Activated CD4-positive, alpha-beta memory T cell treated with anti-CD3 and anti-CD28 coated beads, Interleukin-2, amount 10 ng/mL, durations not matched to agents 7 days and 5 days (primary cell): Measurements from ENCODE around the gene ACHE. TPM values are rescaled to one million over a fixed set of nuclear protein-coding genes. Genes with fewer than 3 reads are reported as not detected.
"Not testable (repeated sequence)": the region's sequence is repeated elsewhere in the genome, so short reads cannot be mapped to it uniquely, and the experiment has no call there.

Experiments
- CTCF ChIA-PET: fragments of 350-600 bp; sonication (Branson Sonifier 250); formaldehyde crosslinking; loops from one replicate; lab custom pipeline; 2021; ENCODE audit warnings: antibody characterized with exemption, inconsistent platforms; lab: Charles Lee
- POLR2A ChIA-PET: fragments of 350-600 bp; sonication (Branson Sonifier 250); formaldehyde crosslinking; loops from one replicate; lab custom pipeline; 2021; ENCODE audit warnings: antibody characterized with exemption; lab: Charles Lee
- DNase-seq: peaks from one replicate; pipeline ENCODE4 v3.0.0-alpha.2; 2020
- H3K27ac Mint-ChIP-seq: one replicate; pipeline ENCODE4 v1.8.0; 2021; ENCODE audit warnings: mild to moderate bottlenecking, mixed read lengths
- H3K27me3 Mint-ChIP-seq: one replicate; pipeline ENCODE4 v1.8.0; 2021; ENCODE audit warnings: mixed read lengths
- H3K36me3 Mint-ChIP-seq: one replicate; pipeline ENCODE4 v1.8.0; 2021; ENCODE audit warnings: low read depth, mixed read lengths
- H3K4me1 Mint-ChIP-seq: one replicate; pipeline ENCODE4 v1.8.0; 2021; ENCODE audit warnings: mixed read lengths
- H3K4me3 Mint-ChIP-seq: one replicate; pipeline ENCODE4 v1.8.0; 2021; ENCODE audit warnings: mild to moderate bottlenecking, mixed read lengths
- H3K9me3 Mint-ChIP-seq: one replicate; pipeline ENCODE4 v1.8.0; 2021; ENCODE audit warnings: mixed read lengths
- total RNA-seq, 2 experiments: library from RNA; stranded (reverse); gene quantifications; one replicate each; pipeline ENCODE4 v1.2.3, GENCODE V29; 2021

ACHE gene
- total RNA-seq: under 1 TPM in 1 of 2 experiments, not detected in 1; 0.13 TPM

DNA sequence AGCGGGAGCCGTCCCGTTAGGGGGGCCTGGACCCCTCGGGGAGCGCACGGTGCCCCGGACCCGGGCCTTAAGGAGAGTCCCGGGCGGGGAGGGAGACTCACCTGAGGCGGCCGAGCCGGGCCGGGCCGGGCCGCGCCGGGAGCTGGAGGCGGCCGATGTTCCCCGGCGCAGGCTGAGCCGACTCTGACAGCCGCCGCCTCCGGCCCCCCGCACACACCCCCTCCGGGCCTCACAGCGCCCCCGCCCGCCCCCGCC is at the start of gene ACHE:
Gene ACHE (minus strand): TSS at position 188 of the 255 bp plus-strand sequence. CDS start 1,656 bp downstream, outside the sequence.
- H3K27me3 Mint-ChIP-seq: peaks cover 55% of the 10 kb centered on the region
- H3K4me1 Mint-ChIP-seq: peaks cover 18% of the 10 kb centered on the region
- no peaks in the 10 kb centered on the region for H3K36me3 Mint-ChIP-seq
- no peak for DNase-seq
- H3K9me3 Mint-ChIP-seq: no peaks in the 10 kb centered on the region
- ChIA-PET CTCF (interaction anchor here (0.6 to 2.5 kb wide), 2 partner anchors 166 to 181 kb away, joined by 4 to 12 read pairs; no protein-coding TSS in a partner anchor), POLR2A (no interaction called here)
- no peak within 1 kb of the TSS for H3K27ac Mint-ChIP-seq
- peak within 1 kb of the TSS; percentile 47 for H3K4me3 Mint-ChIP-seq

DNA sequence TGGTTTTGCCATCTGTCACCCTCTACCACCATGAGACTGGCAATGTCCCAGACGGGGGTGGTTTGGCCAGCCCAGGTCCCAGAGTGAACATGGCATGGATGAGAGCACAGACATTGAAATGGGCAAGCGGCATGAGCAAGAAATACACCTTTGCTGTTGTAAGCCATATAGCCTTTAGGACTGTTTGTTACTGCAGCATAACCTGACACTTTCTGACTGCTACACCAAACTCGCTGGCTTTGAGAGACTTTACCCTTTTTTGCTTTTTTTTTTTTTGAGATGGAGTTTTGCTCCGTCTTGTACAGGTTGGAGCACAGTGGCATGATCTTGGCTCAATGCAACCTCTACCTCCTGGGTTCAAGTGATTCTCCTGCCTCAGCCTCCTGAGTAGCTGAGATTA is 48.5 kb upstream of the ACHE start:
- POLR2A ChIA-PET: no interaction called here
- CTCF ChIA-PET: no interaction called here

DNA sequence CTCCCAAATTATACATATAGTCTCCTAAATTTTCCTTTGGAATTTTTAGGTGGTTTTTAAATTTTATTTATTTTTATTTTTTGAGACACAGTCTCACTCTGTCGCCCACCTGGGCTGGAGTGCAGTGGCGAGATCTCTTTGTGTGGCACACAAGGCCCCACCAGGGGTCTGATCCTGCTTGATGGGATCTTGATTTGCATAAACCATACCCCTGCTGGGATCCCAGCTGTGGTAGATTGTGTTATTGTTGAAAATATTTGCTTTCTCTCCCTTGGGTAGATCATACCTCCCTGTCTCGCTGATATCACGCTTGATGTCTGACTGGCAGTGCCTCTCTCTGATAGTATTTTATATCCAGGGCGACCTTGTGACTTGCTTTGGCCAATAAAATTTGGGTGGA is 48.0 kb upstream of the ACHE start:
- no peaks in the 10 kb centered on the region for H3K4me1 Mint-ChIP-seq
- H3K27me3 Mint-ChIP-seq: peaks cover 9% of the 10 kb centered on the region
- no peaks in the 10 kb centered on the region for H3K36me3 Mint-ChIP-seq
- no peaks in the 10 kb centered on the region for H3K9me3 Mint-ChIP-seq
- POLR2A ChIA-PET: no interaction called here
- no peak for DNase-seq
- no peak overlapping the region for H3K4me3 Mint-ChIP-seq
- CTCF ChIA-PET: no interaction called here
- no peak overlapping the region for H3K27ac Mint-ChIP-seq

More for the DNA sequence above, 48.5 kb upstream of the ACHE start:
- Mint-ChIP-seq H3K27ac (no peak overlapping the region), H3K27me3 (peaks cover 11% of the 10 kb centered on the region), H3K36me3 (no peaks in the 10 kb centered on the region), H3K4me3 (no peak overlapping the region), H3K9me3 (no peaks in the 10 kb centered on the region), H3K4me1 (no peaks in the 10 kb centered on the region)
- DNase-seq: no peak

DNA sequence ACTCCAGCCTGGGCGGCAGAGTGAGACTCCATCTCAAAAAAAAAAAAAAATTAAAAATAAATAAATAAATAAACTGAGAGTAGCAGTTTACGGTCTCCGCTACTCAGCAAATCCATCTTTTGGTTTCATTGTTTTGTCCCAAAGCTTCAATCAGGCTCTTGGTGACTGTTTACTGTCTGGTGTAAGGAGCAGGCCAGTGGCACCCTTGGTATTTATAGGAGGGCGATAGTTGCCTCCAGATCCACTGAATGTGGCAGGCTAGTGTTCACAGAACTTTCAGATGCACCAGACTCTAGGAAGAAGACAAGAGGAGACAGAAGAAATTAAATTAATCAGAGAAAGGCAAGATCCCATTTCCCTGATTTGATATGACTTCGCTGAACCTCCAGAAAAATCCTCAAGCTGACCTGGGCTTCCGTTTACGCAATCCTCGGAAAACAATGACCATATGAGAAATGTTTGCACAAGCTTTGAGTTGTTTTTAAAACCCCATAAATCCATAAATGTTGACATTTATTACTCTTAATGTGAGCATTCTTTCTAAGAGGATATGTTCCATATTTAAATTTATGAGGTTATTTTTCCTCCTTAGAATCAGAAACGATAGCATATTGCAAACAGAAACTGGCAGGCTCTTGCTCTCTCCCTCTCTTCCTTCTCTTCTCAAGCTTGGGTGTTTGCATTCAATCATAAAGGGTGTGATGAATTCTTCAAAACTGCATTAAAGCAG is 46.5 kb upstream of the ACHE start:
- Mint-ChIP-seq H3K27ac (no peak overlapping the region), H3K9me3 (no peaks in the 10 kb centered on the region)
- no peak for DNase-seq

DNA sequence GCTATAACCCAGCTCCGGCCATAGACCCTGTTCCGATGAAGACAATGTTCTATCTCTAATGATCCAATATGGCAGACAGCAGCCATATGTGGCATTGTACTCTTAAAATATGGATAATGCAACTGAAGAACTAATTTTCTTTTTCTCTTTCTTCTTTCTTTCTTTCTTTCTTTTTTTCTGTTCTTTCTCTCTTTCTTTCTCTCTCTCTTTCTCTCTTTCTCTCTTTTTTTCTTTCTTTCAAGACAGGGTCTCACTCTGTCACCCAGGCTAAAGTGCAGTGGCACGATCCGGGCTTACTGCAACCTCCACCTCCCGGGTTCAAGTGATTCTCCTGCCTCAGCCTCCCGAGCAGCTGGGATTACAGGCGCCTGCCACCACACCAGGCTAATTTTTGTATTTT is 40.5 kb upstream of the ACHE start:
- POLR2A ChIA-PET, H3K4me1 Mint-ChIP-seq, H3K27me3 Mint-ChIP-seq, H3K36me3 Mint-ChIP-seq, H3K9me3 Mint-ChIP-seq, H3K27ac Mint-ChIP-seq, DNase-seq, CTCF ChIA-PET, H3K4me3 Mint-ChIP-seq: not testable (repeated sequence)

More for the DNA sequence above, 46.5 kb upstream of the ACHE start:
- Mint-ChIP-seq H3K36me3 (no peaks in the 10 kb centered on the region), H3K27me3 (peaks cover 10% of the 10 kb centered on the region), H3K4me3 (no peak overlapping the region), H3K4me1 (no peaks in the 10 kb centered on the region)
- ChIA-PET CTCF (no interaction called here), POLR2A (interaction anchor here (0.9 kb wide), 1 partner anchor 40 kb away, joined by 3 read pairs; no protein-coding TSS in a partner anchor)

DNA sequence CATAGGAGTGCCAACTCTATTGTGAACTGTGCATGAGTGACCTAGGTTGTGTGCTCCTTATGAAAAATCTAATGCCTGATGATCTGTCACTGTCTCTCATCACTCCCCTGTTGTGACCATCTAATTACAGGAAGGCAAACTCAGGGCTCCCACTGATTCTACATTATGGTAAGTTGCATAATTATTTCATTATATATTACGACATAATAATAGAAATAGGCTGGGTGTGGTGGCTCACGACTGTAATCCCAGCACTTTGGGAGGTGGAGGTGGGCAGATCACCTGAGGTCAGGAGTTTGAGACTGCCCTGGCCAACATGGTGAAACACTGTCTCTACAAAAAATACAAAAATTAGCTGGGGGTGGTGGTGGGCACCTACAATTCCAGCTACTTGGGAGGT is 39.7 kb upstream of the ACHE start:
- H3K4me3 Mint-ChIP-seq, DNase-seq, H3K27me3 Mint-ChIP-seq, POLR2A ChIA-PET, H3K27ac Mint-ChIP-seq, CTCF ChIA-PET, H3K9me3 Mint-ChIP-seq, H3K4me1 Mint-ChIP-seq, H3K36me3 Mint-ChIP-seq: not testable (repeated sequence)

DNA sequence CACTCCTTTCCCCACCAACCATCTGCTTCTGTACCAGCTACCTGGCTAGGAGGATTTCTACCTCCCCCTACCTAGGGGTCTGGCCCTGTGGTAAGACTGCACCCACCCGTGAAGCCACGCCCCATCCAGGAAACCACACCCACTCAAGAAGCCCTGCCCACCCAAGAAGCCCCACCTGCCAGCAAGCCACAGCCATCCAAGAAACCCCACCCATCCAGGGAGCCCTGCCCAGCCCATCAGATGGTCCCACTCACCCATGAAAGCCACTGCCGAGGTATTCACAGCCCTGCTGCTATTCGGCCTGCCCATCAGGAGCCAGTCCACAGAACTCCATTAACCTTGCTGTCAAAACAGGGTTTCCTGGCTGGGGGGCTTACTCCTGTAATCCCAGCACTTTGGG is 38.0 kb upstream of the ACHE start:
- peaks cover 12% of the 10 kb centered on the region for H3K27me3 Mint-ChIP-seq
- H3K4me1 Mint-ChIP-seq: no peaks in the 10 kb centered on the region
- ChIA-PET POLR2A (no interaction called here), CTCF (no interaction called here)
- H3K9me3 Mint-ChIP-seq: no peaks in the 10 kb centered on the region
- H3K4me3 Mint-ChIP-seq: no peak overlapping the region
- DNase-seq: no peak
- H3K36me3 Mint-ChIP-seq: no peaks in the 10 kb centered on the region
- H3K27ac Mint-ChIP-seq: no peak overlapping the region

DNA sequence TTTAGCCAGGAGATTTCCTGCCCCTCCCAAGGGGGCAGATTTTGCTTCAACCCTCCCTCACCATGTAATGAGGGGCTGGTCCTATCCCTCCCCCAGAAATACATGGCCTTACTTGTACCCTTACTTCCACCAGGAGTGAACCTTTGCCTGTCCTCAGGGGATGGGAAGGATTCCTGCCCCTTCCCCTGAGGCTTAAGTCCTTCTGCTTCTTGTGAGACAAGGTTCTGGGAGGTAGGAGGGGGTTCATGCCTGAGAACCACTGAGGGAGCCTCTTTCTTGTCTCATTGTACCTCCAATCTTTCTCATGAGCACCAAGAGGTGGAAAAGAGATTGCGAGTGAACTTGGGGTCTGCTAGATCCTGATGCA is 34.1 kb upstream of the ACHE start:
- no peak for DNase-seq
- no peaks in the 10 kb centered on the region for H3K9me3 Mint-ChIP-seq
- no peaks in the 10 kb centered on the region for H3K36me3 Mint-ChIP-seq
- ChIA-PET CTCF (interaction anchor here (0.5 kb wide), 1 partner anchor 92 kb away, joined by 3 read pairs; no protein-coding TSS in a partner anchor), POLR2A (no interaction called here)
- H3K4me1 Mint-ChIP-seq: no peaks in the 10 kb centered on the region
- H3K27me3 Mint-ChIP-seq: peaks cover 9% of the 10 kb centered on the region
- no peak overlapping the region for H3K4me3 Mint-ChIP-seq
- no peak overlapping the region for H3K27ac Mint-ChIP-seq

DNA sequence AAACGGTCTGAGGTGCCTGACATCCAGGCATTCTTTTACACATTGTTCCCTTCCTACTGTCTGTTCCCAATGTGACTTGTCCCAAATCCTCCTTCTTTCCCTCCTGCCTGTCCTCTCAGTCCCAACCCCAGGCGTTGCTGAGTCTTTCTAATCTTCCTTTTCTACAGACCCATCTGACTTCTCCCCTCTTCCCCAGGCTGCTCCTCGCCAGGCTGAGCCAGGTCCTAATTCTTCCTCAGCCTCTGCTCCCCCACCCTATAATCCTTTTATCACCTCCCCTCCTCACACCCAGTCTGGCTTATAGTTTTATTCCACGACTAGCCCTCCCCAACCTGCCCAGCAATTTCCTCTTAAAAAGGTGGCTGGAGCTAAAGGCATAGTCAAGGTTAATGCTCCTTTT is 27.9 kb upstream of the ACHE start:
- H3K4me1 Mint-ChIP-seq, H3K36me3 Mint-ChIP-seq, H3K9me3 Mint-ChIP-seq, H3K4me3 Mint-ChIP-seq, POLR2A ChIA-PET, DNase-seq, CTCF ChIA-PET, H3K27ac Mint-ChIP-seq: not testable (repeated sequence)
- peaks cover 34% of the 10 kb centered on the region for H3K27me3 Mint-ChIP-seq

DNA sequence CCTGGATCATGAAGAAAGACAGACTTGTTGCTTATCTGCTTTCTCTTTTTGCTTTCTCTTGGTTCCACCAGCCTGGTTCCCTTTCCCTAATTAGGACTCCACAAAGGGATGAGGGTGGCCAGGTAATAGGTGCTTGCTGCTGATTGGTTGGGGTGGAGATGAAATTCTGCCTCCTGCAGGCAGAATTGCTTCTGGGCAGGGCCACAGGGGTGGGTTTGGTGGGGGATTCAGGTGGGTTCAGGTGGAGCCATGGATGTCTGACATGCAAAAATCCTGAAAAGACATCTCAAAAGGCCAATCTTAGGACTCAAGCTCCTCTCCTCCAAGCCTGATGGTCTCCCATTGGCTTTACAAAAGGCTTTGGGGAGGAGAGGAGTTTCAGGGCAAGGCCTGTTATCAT is 25.4 kb upstream of the ACHE start:
- CTCF ChIA-PET: interaction anchor here (0.6 kb wide), 1 partner anchor 223 kb away, joined by 3 read pairs; no protein-coding TSS in a partner anchor
- POLR2A ChIA-PET: no interaction called here
- DNase-seq: no peak

DNA sequence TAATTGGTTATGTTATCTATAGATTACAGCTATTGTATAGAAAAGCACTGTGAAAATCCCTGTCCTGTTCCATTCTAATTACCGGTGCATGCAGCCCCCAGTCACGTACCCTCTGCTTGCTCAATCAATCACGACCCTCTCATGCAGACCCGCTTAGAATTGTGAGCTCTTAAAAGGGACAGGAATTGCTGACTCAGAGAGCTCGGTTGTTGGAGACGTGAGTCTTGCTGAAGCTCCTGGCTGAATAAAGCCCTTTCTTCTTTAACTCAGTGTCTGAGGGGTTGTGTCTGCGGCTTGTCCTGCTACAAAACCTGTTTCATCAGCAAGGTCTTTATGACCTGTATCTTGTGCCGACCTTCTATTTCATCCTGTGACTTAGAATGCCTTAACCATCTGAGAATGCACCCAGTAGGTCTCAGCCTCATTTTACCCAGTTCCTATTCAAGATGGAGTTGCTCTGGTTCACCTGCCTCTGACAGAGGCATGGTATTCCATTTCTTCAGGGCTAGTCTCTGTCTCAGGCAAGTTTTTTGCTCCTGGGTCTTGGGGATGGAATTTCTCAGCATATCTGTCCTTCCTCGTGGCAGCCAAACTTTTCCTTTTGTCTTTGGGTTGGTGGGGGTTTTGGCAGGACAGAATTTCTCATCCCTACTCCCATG is 24.2 kb upstream of the ACHE start:
- DNase-seq, H3K36me3 Mint-ChIP-seq, H3K4me3 Mint-ChIP-seq, POLR2A ChIA-PET, H3K4me1 Mint-ChIP-seq, H3K27ac Mint-ChIP-seq, CTCF ChIA-PET, H3K9me3 Mint-ChIP-seq: not testable (repeated sequence)
- H3K27me3 Mint-ChIP-seq: peaks cover 35% of the 10 kb centered on the region

More for the DNA sequence above, 25.4 kb upstream of the ACHE start:
- H3K9me3 Mint-ChIP-seq: no peaks in the 10 kb centered on the region
- no peaks in the 10 kb centered on the region for H3K36me3 Mint-ChIP-seq
- H3K27ac Mint-ChIP-seq: no peak overlapping the region
- no peak overlapping the region for H3K4me3 Mint-ChIP-seq
- no peaks in the 10 kb centered on the region for H3K4me1 Mint-ChIP-seq
- H3K27me3 Mint-ChIP-seq: peaks cover 35% of the 10 kb centered on the region

DNA sequence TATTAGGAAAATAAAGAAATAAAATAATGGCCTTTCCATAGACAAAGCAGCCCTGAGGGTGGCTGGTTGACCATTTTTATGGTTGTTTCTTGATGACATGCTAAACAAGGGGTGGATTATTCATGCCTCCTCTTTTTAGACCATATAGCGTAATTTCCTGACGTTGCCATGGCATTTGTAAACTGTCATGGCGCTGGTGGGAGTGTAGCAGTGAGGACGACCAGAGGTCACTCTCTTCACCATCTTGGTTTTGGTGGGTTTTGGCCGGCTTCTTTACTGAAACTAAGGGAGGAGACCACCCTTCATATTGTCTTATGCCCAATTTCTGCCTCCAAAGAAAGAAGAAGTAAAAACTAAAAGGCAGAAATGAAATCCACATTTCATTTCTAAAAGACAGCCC is 23.6 kb upstream of the ACHE start:
- H3K9me3 Mint-ChIP-seq, H3K4me1 Mint-ChIP-seq, CTCF ChIA-PET, H3K36me3 Mint-ChIP-seq, DNase-seq, POLR2A ChIA-PET, H3K27ac Mint-ChIP-seq, H3K4me3 Mint-ChIP-seq: not testable (repeated sequence)
- peaks cover 35% of the 10 kb centered on the region for H3K27me3 Mint-ChIP-seq

DNA sequence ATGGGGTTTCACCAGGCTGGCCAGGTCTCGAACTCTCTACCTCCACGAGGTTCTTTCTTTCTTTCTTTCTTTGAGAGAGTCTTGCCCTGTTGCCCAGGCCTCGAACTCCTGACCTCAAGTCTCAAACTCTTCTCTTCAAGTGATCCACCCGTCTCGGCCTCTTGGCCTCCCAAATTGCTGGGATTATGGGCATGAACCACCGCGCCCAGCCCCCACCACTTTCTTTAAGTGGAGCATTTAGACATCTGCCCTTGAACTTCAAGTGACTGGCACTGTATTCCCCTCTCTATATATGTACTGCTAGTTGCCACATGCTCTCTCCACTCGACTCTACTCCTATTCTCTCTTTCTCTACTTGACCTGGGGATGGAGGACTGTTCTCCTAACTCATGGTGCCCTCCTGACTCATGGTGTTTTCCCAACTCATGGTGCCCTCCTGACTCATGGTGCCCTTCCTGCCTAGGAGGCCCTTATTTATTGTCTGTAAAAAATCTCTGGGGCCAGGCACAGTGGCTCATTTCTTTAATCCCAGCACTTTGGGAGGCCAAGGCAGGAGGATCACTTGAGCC is 19.3 kb upstream of the ACHE start:
- Mint-ChIP-seq H3K4me1 (no peaks in the 10 kb centered on the region), H3K27me3 (peaks cover 10% of the 10 kb centered on the region), H3K36me3 (no peaks in the 10 kb centered on the region), H3K4me3 (no peak overlapping the region), H3K9me3 (no peaks in the 10 kb centered on the region), H3K27ac (no peak overlapping the region)
- CTCF ChIA-PET: no interaction called here
- POLR2A ChIA-PET: no interaction called here
- DNase-seq: no peak
